ENCODE results near the gene MPL. TPM values are rescaled to one million over a fixed set of nuclear protein-coding genes. Genes with fewer than 3 reads are reported as not detected.

MPL gene
- total and polyA plus RNA-seq, 2 of the 13 experiments (the other 11 are each of a cell fraction or from before 2014, with no cell fraction given), result not detected

DNA sequence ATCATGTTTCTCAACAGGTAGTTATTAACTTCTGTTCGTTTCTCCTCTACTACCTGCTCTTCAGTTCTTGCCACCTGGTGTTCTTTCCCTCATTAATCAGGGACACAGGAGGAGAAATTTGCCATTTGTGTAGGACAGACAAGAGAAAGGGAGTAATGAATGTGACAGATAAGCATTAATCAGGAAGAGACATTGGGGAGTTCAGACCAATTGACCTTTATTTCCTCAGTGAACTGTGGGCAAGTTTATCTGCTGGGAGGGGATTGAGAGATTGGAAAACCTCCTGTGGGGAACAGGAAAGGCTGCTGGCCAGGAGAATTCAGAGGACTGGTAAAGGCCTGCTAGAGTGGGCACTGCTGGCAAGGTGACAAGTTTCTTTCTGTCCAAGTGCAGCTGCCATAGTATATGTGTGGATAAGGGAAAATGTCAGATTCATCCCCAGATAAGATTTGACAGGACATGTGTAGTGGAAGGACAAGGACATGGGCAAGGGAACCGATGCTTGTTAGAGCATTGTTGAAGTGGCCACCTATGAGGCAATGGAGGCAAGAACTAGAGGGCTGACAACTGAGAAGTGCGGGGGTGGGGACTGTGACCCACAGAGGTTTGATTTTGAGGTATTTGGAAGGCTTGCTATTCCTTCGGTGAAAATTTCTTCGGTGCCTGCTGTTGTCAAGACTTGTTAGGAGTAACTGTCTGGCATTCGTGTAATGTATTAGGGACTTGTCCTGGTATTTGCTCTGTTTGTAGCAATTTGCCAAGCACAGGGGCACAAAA is 64.7 kb downstream of the MPL start:
- Histone ChIP-seq H3K9me3 (ENCODE audit: low read length) (no peaks in the 10 kb centered on the region), H3K36me3 (replicated peaks in 1 of 2; ENCODE audit: control insufficient read depth in 1 of 2, insufficient read depth in 2 of 2, low read length in 2 of 2) (peaks cover 8 to 20% of the 10 kb centered on the region in 2 experiments; a peak in 4 of 5 replicates), H4K20me1 (ENCODE audit: insufficient read depth, low read length) (no peaks in the 10 kb centered on the region), H2AFZ (ENCODE audit: low read length) (no peak overlapping the region), H3K79me2 (ENCODE audit: insufficient read depth, low read length) (no peaks in the 10 kb centered on the region), H3K4me2 (ENCODE audit: low read depth, low read length) (no peak overlapping the region), H3K4me1 (ENCODE audit: insufficient read depth, low read length) (peaks cover 10% of the 10 kb centered on the region), H3K27me3 (ENCODE audit: control insufficient read depth in 1 of 2, insufficient read depth in 2 of 2, low read length in 2 of 2) (no peaks in the 10 kb centered on the region), H3K9ac (ENCODE audit: insufficient read depth, low read depth, low read length) (no peak overlapping the region), H3K4me3 (replicated peaks in 1 of 3; ENCODE audit: insufficient read depth in 1 of 3, low read depth in 2 of 3, low read length in 3 of 3) (no peak overlapping the region), H3K27ac (ENCODE audit: extremely low read length, insufficient read depth, low read length) (no peak overlapping the region)
- TF ChIP-seq JUNB (CRISPR knock-in tag; IDR thresholded peaks at IDR 0.05; ENCODE audit: borderline replicate concordance) (no peak), ZNF33A (CRISPR knock-in tag; IDR thresholded peaks at IDR 0.05; ENCODE audit: borderline replicate concordance) (no peak)
- ChIA-PET CTCF (ENCODE audit: low intra/inter-chr PET ratio, low total read pairs) (no interaction called here), POLR2A (no interaction called here)
- 90% methylated on average over 6 of the region's 6 CpGs for WGBS (ENCODE audit: low lambda C conversion rate)
- FAIRE-seq (no peak), DNase-seq (ENCODE audit: low spot score) (no peak), ATAC-seq (no peak)
- intact Hi-C loops (cut with micrococcal nuclease; ENCODE audit: unreplicated experiment) (loop anchor here (5.0 kb wide), 1 partner anchor 525 kb away; no protein-coding TSS in a partner anchor), in situ Hi-C loops (cut with HindIII; ENCODE audit: extremely low pct_ligation_motif_present, low pct_unique_long_range_greater_than_20kb) (loop anchor here (25.0 kb wide), 1 partner anchor 490 kb away; no protein-coding TSS in a partner anchor)
- no TSS peak for BruUV-seq (replicated peaks)

Small RNA genes within 50 kb of the gene (microRNA-seq; reads per million reads assigned to microRNA genes)
- 1.0 reads per million for gene MIR6734

Other genes starting within 250 kb of the MPL start
- 102 and 134 TPM in 2 replicates for gene EBNA1BP2, start 165.5 kb upstream of the MPL start, total RNA-seq (2016; rRNA removed; fragmentation: Illumina TruSeq; extraction: Trizol)
- 24.7 and 27.1 TPM in 2 replicates for gene EBNA1BP2, start 165.5 kb upstream of the MPL start, polyA plus RNA-seq (2011; rRNA removed)
- 0.14 TPM in 1 of 2 replicates, not detected in the other for gene CFAP57, start 165.5 kb upstream of the MPL start, total RNA-seq (2016; rRNA removed; fragmentation: Illumina TruSeq; extraction: Trizol)
- gene CFAP57, start 165.5 kb upstream of the MPL start, polyA plus RNA-seq (2011; rRNA removed), result 0.01 and 0.07 TPM in 2 replicates
- not detected in 2 replicates for gene TMEM125, start 67.8 kb upstream of the MPL start, total RNA-seq (2016; rRNA removed; fragmentation: Illumina TruSeq; extraction: Trizol)
- gene TMEM125, start 67.8 kb upstream of the MPL start, polyA plus RNA-seq (2011; rRNA removed), result 0.03 TPM in 1 of 2 replicates, not detected in the other
- 0.49 and 0.52 TPM in 2 replicates for gene C1orf210, start 52.2 kb upstream of the MPL start, total RNA-seq (2016; rRNA removed; fragmentation: Illumina TruSeq; extraction: Trizol)
- 5.1 and 7.1 TPM in 2 replicates for gene C1orf210, start 52.2 kb upstream of the MPL start, polyA plus RNA-seq (2011; rRNA removed)
- gene TIE1, start 36.8 kb upstream of the MPL start, total RNA-seq (2016; rRNA removed; fragmentation: Illumina TruSeq; extraction: Trizol), result 0.20 and 0.84 TPM in 2 replicates
- gene TIE1, start 36.8 kb upstream of the MPL start, polyA plus RNA-seq (2011; rRNA removed), result 0.58 and 2.5 TPM in 2 replicates
- 90.0 and 97.8 TPM in 2 replicates for gene CDC20, start 21.2 kb downstream of the MPL start, total RNA-seq (2016; rRNA removed; fragmentation: Illumina TruSeq; extraction: Trizol)
- 39.5 and 57.9 TPM in 2 replicates for gene CDC20, start 21.2 kb downstream of the MPL start, polyA plus RNA-seq (2011; rRNA removed)
- 29.7 and 55.2 TPM in 2 replicates for gene ELOVL1, start 30.2 kb downstream of the MPL start, total RNA-seq (2016; rRNA removed; fragmentation: Illumina TruSeq; extraction: Trizol)
- 77.4 and 95.9 TPM in 2 replicates for gene ELOVL1, start 30.2 kb downstream of the MPL start, polyA plus RNA-seq (2011; rRNA removed)
- gene MED8, start 52.0 kb downstream of the MPL start, total RNA-seq (2016; rRNA removed; fragmentation: Illumina TruSeq; extraction: Trizol), result 77.4 and 112 TPM in 2 replicates
- 13.0 and 16.9 TPM in 2 replicates for gene MED8, start 52.0 kb downstream of the MPL start, polyA plus RNA-seq (2011; rRNA removed)
- gene SZT2, start 52.1 kb downstream of the MPL start, total RNA-seq (2016; rRNA removed; fragmentation: Illumina TruSeq; extraction: Trizol), result 5.6 and 8.0 TPM in 2 replicates
- 8.8 and 9.8 TPM in 2 replicates for gene SZT2, start 52.1 kb downstream of the MPL start, polyA plus RNA-seq (2011; rRNA removed)
- not detected in 2 replicates for gene HYI, start 116.1 kb downstream of the MPL start, total RNA-seq (2016; rRNA removed; fragmentation: Illumina TruSeq; extraction: Trizol)
- gene HYI, start 116.1 kb downstream of the MPL start, polyA plus RNA-seq (2011; rRNA removed), result not detected in 2 replicates
- gene PTPRF, start 193.1 kb downstream of the MPL start, total RNA-seq (2016; rRNA removed; fragmentation: Illumina TruSeq; extraction: Trizol), result 47.3 and 55.9 TPM in 2 replicates
- gene PTPRF, start 193.1 kb downstream of the MPL start, polyA plus RNA-seq (2011; rRNA removed), result 167 and 213 TPM in 2 replicates

All from HepG2 (cell line).